SKM-1 (cell line): ENCODE results near the gene C7orf25.
"Not testable (repeated sequence)": the region's sequence is repeated elsewhere in the genome, so short reads cannot be mapped to it uniquely, and the experiment has no call there.

ENCODE experiments used
- DNase-seq: peaks from one replicate; lab custom pipeline; 2025; ENCODE audit not compliant: unreplicated experiment; lab: John Stamatoyannopoulos, UW

The C7orf25 gene

DNA sequence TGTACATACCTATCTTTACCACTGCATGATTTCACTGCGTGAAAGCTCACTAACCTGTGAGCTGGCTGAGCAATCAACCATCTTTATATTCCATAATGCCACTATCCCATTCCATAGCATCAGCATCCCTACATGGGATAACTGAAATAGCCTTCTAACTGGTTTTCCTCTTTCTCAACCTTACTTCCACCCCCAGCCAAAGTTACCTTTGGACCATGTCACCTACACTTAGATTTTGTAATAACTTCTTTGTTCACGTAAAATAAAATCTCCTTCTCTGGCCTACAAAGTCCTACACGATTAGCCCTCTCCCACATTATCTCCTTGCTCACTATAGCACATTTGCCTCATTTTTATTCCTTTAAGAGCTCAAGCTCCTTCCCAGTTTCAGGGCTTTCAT is 17.6 kb upstream of the C7orf25 start:
- DNase-seq, result no peak

DNA sequence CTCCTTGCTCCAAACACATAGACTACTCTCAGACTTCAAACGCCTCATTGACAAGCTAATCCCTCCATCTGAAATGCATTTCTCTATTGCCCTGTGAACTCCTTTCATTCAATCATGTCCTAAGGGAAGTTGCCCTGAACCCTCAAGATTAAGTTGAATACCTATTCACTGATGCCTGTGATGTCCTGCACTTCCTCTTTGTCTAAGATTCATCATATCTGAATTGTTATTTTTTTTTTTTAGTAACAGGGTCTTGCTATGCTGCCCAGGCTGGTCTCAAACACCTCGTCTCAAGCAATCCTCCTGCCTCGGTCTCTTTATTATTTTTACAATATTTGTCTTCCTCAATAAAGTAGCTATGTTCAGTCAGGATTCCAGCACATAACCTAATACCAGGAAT is 16.9 kb upstream of the C7orf25 start:
- no peak for DNase-seq

DNA sequence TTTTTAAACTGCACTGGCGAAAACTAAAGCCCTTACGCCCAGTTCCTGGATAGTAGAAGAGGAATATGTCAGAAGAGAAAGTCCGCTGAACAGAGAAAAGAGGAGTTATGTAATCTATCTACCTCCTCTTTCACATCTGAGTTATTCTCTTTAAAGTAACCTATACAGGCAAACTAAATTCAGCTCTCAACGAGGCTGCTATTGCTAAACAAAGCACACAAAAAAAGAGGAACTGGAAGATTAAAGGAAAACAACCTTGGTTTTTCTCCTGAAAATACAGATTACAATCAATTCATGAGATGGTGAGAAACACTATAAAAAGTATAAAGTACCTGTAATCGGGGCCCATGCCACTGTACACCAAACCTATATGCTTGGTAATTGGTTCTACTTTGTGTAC is 14.3 kb upstream of the C7orf25 start:
- DNase-seq, result peak; percentile 39

DNA sequence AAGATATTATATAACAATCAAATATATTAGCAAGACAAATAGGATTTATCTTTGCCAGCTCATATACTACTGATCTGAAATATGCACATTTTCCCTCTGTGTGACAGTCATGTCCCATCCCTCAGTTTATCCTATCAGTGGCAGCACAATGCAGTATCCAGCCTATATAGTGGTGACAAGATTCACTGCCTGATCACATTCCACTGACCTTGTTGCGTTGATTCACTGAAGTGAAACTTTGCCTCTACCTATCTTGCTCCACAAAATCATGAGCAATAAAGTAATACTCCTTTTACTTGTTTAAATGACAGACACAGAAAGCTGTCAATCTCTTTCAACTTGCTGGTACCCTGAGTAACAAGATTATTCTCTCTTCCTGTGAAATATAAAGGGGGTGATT is 13.8 kb upstream of the C7orf25 start:
- DNase-seq, result no peak

DNA sequence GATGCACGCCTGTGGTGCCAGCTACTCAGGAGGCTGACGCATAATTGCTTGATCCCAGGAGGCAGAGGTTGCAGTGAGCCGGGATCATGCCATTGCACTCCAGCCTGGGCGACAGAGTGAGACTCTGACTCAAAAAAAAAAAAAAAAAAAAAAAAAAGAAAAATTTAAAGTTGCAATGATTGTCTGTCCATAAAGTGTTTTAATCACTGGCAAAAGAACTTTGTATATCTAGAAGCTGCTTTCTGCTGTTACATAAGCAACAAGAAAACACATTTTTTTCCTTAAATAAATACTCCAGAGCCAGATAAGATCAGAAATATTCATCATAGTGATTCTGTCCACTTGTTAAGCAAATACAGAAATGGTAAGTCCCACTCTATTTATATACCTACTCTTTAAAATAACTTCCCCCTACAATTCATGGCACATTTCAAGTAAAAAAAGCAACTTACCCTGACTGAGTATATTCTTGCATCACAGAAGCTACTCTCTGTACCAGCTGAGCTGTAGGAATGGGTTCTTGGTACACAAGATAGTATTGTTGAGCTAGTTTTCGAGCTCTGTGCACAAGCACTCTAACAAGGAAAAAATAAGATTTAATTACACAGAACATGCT is 12.5 kb upstream of the C7orf25 start:
- DNase-seq, result no peak

DNA sequence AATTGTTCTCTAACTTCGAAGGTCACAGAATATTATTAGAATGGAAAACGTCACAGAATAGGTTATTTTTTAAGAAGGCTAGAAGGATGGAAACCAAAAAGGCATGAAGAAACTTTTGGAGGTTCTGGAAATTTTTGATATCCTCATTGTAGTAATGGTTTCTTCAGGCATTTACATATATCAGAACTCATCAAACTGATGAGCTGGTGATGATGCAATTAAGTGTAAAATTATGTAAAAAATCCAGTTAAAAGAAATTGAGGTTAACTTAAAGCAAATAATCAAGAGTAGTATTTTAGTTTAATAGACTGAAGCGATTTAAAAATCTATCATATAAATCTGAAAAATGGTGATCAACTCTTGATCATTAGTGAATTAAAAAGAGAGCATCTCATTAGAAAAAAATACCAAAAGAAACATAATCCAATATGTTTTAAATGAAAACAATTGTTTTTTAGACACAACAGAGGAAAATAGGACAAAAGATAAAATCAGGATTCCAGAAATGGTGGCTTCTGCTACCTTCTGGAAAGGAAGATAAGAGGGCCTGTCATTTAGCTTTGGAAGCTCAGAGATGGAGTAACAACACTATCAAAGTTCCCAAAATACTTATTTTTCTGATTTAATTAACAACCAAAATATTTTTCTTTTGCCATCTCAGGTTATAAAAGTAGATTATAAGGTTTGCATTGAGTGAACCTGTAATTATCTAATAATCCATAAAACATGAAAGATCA is 10.3 kb upstream of the C7orf25 start:
- DNase-seq, result no peak

DNA sequence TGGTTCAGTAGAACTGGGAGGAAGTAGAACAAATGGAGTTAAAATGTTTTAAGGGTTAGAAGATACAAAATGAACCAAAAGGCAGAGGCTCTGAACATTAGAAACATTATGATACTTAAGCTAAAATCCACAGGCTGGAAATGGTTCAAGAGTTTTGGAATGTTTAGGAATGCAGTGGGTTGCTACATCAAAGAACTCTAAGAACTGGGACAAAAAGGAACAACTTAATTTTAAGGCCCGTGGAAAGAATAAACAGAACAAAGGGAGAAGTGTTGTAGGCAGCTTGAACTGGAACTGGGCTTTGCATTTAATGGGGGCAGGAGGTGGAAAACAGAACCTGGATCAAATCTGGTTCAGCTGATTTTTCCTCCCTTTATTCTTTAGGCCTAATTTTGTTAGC is 3.5 kb upstream of the C7orf25 start:
- no peak for DNase-seq

DNA sequence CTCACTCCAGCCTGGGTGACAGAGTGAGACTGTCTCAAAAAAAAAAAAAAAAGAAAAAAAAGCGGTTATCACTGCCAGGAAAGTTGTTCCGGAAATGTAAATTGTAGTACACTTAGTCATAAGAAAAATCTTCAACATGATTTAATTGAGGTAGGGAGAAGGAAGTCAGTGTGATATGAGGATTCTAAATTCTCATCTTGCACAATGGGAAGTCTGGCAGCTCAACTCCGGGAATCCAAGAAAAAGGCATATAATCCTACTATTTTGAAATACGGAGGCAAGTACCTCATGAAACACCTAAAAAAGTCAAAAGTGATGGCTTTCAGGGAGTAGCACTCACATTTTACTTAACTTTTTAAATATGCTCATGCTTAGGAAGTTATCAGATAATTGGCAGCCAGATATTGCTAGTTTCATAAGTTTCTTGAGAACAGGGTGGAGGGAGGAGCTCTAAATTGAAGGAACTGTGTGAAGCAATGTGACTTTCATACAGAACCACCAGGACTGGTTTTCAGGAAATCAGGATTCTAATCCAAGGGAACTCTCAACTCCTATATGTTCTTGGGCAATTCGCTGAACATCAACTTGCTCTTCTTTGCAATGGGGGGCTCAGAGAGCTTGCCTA is 2.7 kb upstream of the C7orf25 start:
- no peak for DNase-seq

DNA sequence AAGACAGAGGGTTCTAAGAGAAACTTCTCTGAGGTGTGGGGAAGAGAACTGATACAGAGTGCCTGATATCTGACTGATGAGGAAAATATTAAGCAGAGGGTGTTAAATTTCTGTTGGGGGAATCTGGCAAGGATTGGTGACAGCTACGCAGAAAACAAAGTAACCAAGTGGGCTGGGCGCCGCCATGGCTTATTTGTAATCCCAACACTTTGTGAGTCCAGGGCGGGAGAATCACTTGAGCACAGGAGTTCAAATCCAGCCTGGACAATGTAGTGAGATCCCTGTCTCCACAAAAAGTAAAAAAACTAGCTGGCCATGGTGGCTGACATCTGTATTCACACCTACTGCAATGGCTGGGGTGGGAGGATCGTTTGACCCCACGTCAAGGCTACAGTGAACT is 2.1 kb upstream of the C7orf25 start:
- no peak for DNase-seq

DNA sequence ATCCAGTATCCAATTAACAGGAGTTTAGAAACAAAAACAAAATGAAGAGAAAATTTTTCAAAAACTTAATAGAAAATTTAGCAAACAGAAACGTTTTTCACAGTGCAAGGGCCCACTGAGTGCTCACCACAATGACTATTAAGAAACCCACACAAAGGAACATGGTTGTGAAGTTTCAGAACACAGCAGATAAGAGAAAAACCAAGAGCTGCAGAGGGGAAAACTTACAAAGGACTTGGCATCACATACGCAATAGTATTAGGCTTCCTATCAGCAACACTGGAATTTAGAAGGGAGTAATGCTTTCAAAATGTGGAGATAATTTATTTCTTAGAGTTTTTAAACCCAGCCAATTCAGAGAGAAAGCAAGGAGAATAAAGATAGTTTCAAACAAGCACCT is 1.7 kb upstream of the C7orf25 start:
- DNase-seq, result no peak

DNA sequence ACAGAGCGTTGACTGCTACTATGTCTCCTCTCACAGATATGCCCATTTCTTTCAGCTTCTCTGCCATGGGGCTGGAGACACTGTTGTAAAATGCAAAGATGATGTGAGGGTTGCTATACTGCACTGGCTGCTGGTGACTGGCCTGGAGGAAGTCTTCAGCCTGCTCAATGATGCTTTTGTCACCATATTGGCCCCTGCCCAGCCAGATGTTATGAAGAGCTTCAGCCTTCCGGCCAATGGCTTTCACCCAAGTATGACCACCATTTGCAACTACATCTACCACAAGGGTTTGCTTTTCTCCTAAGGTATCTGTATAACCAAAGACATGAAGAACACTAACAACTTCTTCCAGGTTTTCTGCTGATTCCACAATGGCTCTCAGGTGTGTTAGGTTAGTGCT is 1.6 kb downstream of the C7orf25 start:
- no peak for DNase-seq

DNA sequence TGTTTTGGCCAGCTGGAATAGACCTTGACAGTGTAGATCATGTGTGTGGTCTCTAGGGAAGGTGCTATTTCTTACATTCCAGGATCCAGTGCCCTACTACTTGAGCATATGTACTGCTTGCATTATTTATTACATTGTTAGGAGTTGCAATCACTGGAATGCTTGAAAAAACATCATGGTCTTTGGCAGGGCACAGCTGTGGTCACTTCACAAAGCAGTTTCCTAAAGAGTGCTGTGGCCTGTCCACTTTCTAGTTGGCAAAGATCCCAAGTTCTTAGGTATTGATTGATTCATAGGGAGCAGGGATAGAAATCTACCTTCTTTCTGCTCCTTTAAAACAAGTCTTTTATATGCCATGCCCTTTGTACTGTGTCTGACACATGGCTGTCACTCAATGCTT is 4.6 kb downstream of the C7orf25 start:
- no peak for DNase-seq

DNA sequence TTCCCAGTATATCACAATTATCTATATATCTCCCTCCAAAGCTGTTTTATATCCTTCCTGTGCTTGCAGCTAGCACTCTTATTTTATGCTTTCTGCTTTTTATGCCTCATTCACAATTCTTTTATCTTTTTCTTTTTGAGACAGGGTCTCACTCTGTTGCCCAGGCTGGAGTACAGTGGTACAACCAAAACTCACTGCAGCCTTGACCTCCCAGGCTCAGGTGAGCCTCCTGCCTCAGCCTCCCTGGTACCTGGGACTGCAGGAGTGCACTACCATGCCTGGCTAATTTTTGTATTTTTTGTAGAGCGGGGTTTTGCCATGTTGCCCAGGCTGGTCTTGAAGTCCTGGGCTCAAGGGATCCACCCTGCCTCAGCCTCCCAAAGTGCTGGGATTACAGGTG is 5.7 kb downstream of the C7orf25 start:
- DNase-seq, result no peak

DNA sequence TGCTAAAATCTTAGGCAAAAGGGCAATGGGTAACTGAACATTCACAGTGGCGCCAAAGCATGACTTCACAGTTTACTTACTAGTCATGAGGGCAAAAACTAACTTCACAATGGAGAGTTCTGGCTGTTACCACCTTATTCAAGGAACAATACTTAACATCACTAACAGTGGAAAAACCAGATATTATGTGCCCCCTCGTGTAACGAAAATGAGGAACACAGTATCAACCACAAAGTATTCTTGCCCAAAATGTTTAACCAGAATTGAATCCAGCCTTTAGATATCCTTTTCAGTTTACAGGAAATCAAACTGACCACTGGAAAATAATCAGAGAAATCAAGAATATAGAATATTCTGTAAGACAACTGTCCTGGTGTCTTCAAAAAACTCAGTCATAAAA is 9.5 kb downstream of the C7orf25 start:
- no peak for DNase-seq

DNA sequence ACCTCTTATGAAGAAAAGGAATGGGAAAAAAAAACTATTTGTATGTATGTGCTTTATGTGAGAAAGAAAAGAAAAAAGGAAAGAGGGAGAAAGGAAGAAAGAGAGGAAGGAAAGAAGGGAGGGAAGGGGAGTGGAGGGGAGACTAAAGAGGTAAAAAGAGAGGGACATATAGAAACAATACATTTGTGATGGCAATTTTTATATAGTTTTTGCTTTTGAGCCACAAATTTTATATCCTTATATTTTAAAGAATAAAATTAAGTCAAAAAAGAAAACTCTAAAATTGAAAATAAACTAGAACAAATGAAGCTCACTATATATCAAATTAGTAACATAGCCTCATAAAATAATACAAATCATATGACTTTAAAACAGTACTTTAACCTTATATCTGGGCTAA is 11.0 kb downstream of the C7orf25 start:
- no peak for DNase-seq

DNA sequence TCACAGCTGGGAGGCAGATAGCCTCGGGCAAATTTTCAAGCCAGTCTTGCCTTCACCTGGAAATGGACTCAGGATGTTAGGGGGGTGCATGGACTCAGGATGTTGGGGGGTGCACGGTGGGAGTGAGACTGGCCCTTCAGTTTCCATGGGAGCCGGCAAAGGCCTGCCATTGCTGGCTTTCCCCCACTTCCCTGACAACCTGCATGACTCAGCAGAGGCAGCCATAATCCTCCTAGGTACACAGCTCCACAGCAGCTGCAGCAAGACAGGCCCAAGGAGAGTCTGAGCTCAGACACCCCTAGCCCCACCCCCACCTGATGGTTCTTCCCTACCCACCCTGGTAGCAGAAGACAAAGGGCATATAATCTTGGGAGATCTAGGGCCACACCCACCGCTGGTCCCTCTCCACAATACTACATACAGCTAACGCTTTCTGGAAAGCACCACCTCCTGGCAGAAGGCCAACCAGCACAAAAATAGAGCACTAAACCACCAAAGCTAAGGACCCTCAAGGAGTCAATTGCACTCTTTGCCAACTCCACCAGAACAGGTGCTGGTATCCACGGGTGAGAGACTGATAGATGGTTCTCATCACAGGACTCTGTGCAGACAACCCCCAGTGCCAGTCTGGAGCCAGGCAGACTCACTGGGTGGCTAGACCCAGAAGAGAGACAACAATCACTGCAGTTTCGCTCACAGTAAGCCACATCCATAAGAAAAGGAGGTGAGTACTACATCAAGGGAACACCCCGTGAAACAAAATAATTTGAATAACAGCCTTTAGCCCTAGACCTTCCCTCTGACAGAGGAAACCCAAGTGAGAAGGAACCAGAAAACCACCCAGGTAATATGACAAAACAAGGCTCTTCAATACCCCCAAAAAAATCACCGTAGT is 18.3 kb downstream of the C7orf25 start:
- DNase-seq, result no peak

DNA sequence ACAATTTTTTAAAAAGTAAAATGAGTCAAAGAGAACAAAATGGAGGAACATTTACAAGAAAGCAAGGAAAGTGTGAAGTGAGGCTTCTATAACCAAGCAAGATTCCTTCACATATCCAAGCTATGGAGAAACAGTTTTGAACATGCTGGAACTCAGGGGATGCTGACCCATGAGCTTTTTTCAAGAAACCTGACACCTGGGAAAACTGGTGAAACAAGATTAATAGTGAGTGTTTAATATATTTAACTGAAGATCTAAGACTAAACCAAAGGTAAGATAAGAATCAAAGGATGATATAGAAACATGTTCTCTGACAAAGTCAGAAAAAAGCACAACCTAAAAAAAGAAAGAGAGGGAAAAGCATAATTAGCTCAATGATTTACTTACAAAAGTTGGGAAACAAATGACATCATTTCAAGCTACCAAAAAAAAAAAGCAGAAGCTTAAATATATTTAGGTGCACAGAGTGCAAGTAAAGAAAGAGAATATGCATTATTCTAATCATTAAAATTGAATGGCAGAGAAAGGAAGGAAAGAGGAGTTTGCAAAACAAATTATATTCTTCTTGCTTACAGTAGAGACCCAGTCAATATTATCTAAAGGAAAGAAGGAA is 24.9 kb downstream of the C7orf25 start:
- peak; percentile 22 for DNase-seq

DNA sequence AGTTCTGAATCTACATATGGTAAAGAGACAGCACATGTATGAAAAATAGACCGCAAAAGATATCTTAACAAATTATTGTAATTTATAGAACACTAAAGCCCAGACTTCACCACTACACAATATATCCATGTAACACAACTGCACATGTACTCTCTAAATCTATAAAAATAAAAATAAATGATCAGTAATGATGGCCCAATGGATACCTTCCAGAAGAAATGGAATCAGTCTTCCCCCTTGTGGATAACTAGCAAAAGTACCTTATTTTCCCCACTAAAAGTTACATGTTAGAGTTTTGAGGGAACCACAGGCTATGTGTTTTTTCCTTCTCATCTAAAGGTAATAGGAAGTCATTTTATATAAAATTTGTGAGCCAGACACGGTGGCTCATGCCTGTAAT is 25.7 kb downstream of the C7orf25 start:
- DNase-seq, result peak; percentile 27

DNA sequence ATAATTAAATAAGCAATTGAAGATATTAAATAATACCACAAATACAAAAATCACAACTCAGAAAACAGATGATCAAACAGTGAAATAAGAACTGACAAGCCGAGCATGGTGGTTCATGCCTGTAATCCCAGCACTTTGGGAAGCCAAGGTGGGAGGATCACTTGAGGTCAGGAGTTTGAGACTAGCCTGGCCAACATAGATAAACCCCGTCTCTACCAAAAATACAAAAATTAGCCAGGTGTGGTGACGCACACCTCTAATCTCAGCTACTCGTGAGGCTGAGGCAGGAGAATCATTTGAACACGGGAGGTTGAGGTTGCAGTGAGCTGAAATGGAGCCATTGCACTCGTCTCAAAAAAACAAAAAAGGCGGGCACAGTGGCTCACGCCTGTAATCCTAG is 26.7 kb downstream of the C7orf25 start:
- not testable (repeated sequence) for DNase-seq

DNA sequence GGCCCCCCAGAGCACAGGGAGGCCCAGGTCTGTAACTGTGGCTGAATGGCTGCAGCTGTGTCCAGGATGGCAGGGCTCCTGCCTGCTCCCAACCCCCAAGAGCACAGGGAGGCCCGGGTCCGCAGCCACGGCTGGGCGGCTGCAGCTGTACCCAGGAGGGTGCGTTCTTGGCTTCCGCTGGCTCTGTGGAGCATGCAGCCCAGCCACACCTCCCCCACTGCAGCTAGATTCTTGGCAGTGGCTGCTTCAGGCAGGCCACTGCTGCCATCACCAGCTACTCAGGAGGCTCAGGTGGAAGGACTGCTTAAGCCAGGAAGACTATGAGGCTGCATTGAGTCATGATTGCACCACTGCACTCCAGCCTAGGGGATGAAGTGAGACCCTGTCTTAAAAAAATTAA is 27.9 kb downstream of the C7orf25 start:
- DNase-seq, result no peak

DNA sequence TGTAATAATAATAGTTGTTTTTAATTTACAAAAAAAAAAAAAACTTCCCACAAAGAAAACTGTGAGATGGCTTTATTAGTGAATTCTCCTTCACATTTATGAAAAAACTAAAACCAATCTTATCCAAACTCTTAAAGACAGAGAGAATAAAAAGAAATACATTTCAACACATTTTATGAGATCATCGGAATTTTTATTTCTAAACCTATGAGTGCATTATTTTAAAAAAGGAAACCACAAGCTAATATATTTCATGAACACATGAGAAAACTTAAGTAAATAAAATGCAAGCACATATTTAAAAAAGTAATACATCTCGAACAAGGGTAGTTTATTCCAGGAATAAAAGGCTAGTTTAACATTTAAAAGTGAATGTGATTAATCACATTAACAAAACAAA is 31.5 kb downstream of the C7orf25 start:
- DNase-seq, result no peak
